ENCODE measurements around the gene PTAR1.

Gene PTAR1

GRCh38 chr9:69748304-69748703 is 11.5 kb downstream of the PTAR1 start:
- DNase-seq = no peak

- no peak for DNase-seq
These were observed 12.8 kb downstream of the PTAR1 start for GRCh38 chr9:69746859-69747560.

GRCh38 chr9:69745716-69746437 is 13.9 kb downstream of the PTAR1 start:
- no peak for DNase-seq

- no peak for DNase-seq
These were observed 15.0 kb downstream of the PTAR1 start for GRCh38 chr9:69744688-69745380.

GRCh38 chr9:69743930-69744329 is 15.9 kb downstream of the PTAR1 start:
- DNase-seq = no peak

GRCh38 chr9:69740872-69741505 is 18.8 kb downstream of the PTAR1 start:
- DNase-seq = no peak

GRCh38 chr9:69731348-69731747 is 28.5 kb downstream of the PTAR1 start:
- DNase-seq = no peak

GRCh38 chr9:69719983-69720382 is 39.8 kb downstream of the PTAR1 start:
- no peak for DNase-seq

- no peak for DNase-seq
These were observed 40.4 kb downstream of the PTAR1 start for GRCh38 chr9:69719367-69719766.

- no peak for DNase-seq
These were observed 41.6 kb downstream of the PTAR1 start for GRCh38 chr9:69718218-69718617.

- no peak for DNase-seq
These were observed 44.0 kb downstream of the PTAR1 start for GRCh38 chr9:69715825-69716224.

- DNase-seq = no peak
These were observed 44.7 kb downstream of the PTAR1 start for GRCh38 chr9:69715096-69715495.

GRCh38 chr9:69697475-69697874 is 62.3 kb downstream of the PTAR1 start:
- DNase-seq = no peak

- DNase-seq = no peak
These were observed 63.0 kb downstream of the PTAR1 start for GRCh38 chr9:69696802-69697201.

- DNase-seq = no peak
These were observed 69.7 kb downstream of the PTAR1 start for GRCh38 chr9:69689991-69690538.

GRCh38 chr9:69683927-69684326 is 75.9 kb downstream of the PTAR1 start:
- DNase-seq = no peak

- no peak for DNase-seq
These were observed 80.8 kb downstream of the PTAR1 start for GRCh38 chr9:69678843-69679538.

- no peak for DNase-seq
These were observed 81.9 kb downstream of the PTAR1 start for GRCh38 chr9:69677931-69678330.

GRCh38 chr9:69675563-69675962 is 84.2 kb downstream of the PTAR1 start:
- no peak for DNase-seq

GRCh38 chr9:69674716-69675438 is 84.9 kb downstream of the PTAR1 start:
- no peak for DNase-seq

- no peak for DNase-seq
These were observed 85.6 kb downstream of the PTAR1 start for GRCh38 chr9:69674112-69674685.

GRCh38 chr9:69673311-69673640 is 86.5 kb downstream of the PTAR1 start:
- DNase-seq = no peak

Measured in NCI-H1092 (cell line).